ACC112 (cell line): ENCODE measurements around the gene PLEKHA7.

Experiments used
- H2AFZ ChIP-seq: fragments of 200-600 bp; sonication (generic); one replicate; pipeline ENCODE4 v1.6.0; 2017; ENCODE audit warnings: antibody characterized with exemption, low read length; ENCODE audit not compliant: unreplicated experiment
- H3K27ac ChIP-seq: fragments of 200-600 bp; sonication (generic); 2 replicates; pipeline ENCODE4 v1.5.1; 2014; ENCODE audit warnings: low read depth, mild to moderate bottlenecking, antibody characterized with exemption, low read length, moderate library complexity
- H3K27me3 ChIP-seq: fragments of 200-600 bp; sonication (generic); 2 replicates; pipeline ENCODE4 v1.6.1; 2014; ENCODE audit warnings: mild to moderate bottlenecking, antibody characterized with exemption, low read length, moderate library complexity, mixed read lengths; ENCODE audit not compliant: insufficient read depth
- H3K36me3 ChIP-seq: fragments of 200-600 bp; sonication (generic); 2 replicates; pipeline ENCODE4 v1.6.1; 2016; ENCODE audit warnings: mild to moderate bottlenecking, antibody characterized with exemption, low read length, moderate library complexity, mixed read lengths; ENCODE audit not compliant: insufficient read depth
- H3K4me1 ChIP-seq: fragments of 200-600 bp; sonication (generic); one replicate; pipeline ENCODE4 v1.6.1; 2016; ENCODE audit warnings: low read length, mixed read lengths; ENCODE audit not compliant: insufficient read depth, unreplicated experiment, control insufficient read depth
- H3K4me3 ChIP-seq: fragments of 200-600 bp; sonication (generic); 2 replicates; pipeline ENCODE4 v1.5.1; 2014; ENCODE audit warnings: mild to moderate bottlenecking, low read depth, low read length
- H3K79me2 ChIP-seq: fragments of 200-600 bp; sonication (generic); one replicate; pipeline ENCODE4 v1.6.0; 2016; ENCODE audit warnings: low read length; ENCODE audit not compliant: control insufficient read depth, unreplicated experiment, insufficient read depth

The PLEKHA7 gene

GRCh38 chr11:16796311-16796710 lies 217.9 kb downstream of the PLEKHA7 start:
- H3K27ac ChIP-seq = no peak overlapping the region
- H2AFZ ChIP-seq = no peak overlapping the region
- H3K4me1 ChIP-seq = peaks cover 21% of the 10 kb centered on the region
- H3K79me2 ChIP-seq = no peaks in the 10 kb centered on the region
- no peaks in the 10 kb centered on the region for H3K27me3 ChIP-seq
- no peaks in the 10 kb centered on the region for H3K36me3 ChIP-seq
- H3K4me3 ChIP-seq = no peak overlapping the region

- Histone ChIP-seq H2AFZ (no peak overlapping the region), H3K36me3 (no peaks in the 10 kb centered on the region), H3K27ac (no peak overlapping the region), H3K4me3 (no peak overlapping the region), H3K27me3 (no peaks in the 10 kb centered on the region), H3K79me2 (no peaks in the 10 kb centered on the region), H3K4me1 (peaks cover 27% of the 10 kb centered on the region)
These were observed 219.1 kb downstream of the PLEKHA7 start for GRCh38 chr11:16795146-16795545.

GRCh38 chr11:16794047-16794818 lies 220.0 kb downstream of the PLEKHA7 start:
- Histone ChIP-seq H3K27me3 (no peaks in the 10 kb centered on the region), H3K4me3 (no peak overlapping the region), H3K27ac (no peak overlapping the region), H3K36me3 (no peaks in the 10 kb centered on the region), H3K4me1 (peaks cover 30% of the 10 kb centered on the region), H2AFZ (no peak overlapping the region), H3K79me2 (no peaks in the 10 kb centered on the region)

- Histone ChIP-seq H3K4me1 (peaks cover 37% of the 10 kb centered on the region), H2AFZ (no peak overlapping the region), H3K36me3 (no peaks in the 10 kb centered on the region), H3K27me3 (no peaks in the 10 kb centered on the region), H3K4me3 (no peak overlapping the region), H3K79me2 (no peaks in the 10 kb centered on the region), H3K27ac (no peak overlapping the region)
These were observed 220.7 kb downstream of the PLEKHA7 start for GRCh38 chr11:16793511-16793910.

GRCh38 chr11:16793009-16793408 lies 221.2 kb downstream of the PLEKHA7 start:
- no peak overlapping the region for H2AFZ ChIP-seq
- no peaks in the 10 kb centered on the region for H3K27me3 ChIP-seq
- H3K4me1 ChIP-seq = peaks cover 40% of the 10 kb centered on the region
- H3K79me2 ChIP-seq = no peaks in the 10 kb centered on the region
- H3K4me3 ChIP-seq = no peak overlapping the region
- no peaks in the 10 kb centered on the region for H3K36me3 ChIP-seq
- H3K27ac ChIP-seq = peak overlapping the region; percentile 91

- Histone ChIP-seq H3K27me3 (no peaks in the 10 kb centered on the region), H3K4me1 (peaks cover 46% of the 10 kb centered on the region), H3K36me3 (no peaks in the 10 kb centered on the region), H3K79me2 (no peaks in the 10 kb centered on the region), H3K27ac (peak overlapping the region; percentile 91), H2AFZ (no peak overlapping the region), H3K4me3 (no peak overlapping the region)
These were observed 221.8 kb downstream of the PLEKHA7 start for GRCh38 chr11:16792426-16792825.

GRCh38 chr11:16791191-16791961 lies 222.8 kb downstream of the PLEKHA7 start:
- Histone ChIP-seq H3K27ac (peak overlapping the region; percentile 91), H3K4me1 (peaks cover 56% of the 10 kb centered on the region), H3K27me3 (no peaks in the 10 kb centered on the region), H3K36me3 (no peaks in the 10 kb centered on the region), H3K79me2 (no peaks in the 10 kb centered on the region), H2AFZ (no peak overlapping the region), H3K4me3 (peak overlapping the region; percentile 33)

GRCh38 chr11:16790486-16791190 lies 223.6 kb downstream of the PLEKHA7 start:
- peak overlapping the region; percentile 91 for H3K27ac ChIP-seq
- no peaks in the 10 kb centered on the region for H3K27me3 ChIP-seq
- H3K4me1 ChIP-seq = peaks cover 64% of the 10 kb centered on the region
- no peaks in the 10 kb centered on the region for H3K79me2 ChIP-seq
- H3K4me3 ChIP-seq = no peak overlapping the region
- no peak overlapping the region for H2AFZ ChIP-seq
- H3K36me3 ChIP-seq = no peaks in the 10 kb centered on the region

- peaks cover 65% of the 10 kb centered on the region for H3K4me1 ChIP-seq
- no peak overlapping the region for H3K4me3 ChIP-seq
- no peak overlapping the region for H2AFZ ChIP-seq
- no peaks in the 10 kb centered on the region for H3K36me3 ChIP-seq
- no peaks in the 10 kb centered on the region for H3K79me2 ChIP-seq
- H3K27me3 ChIP-seq = no peaks in the 10 kb centered on the region
- H3K27ac ChIP-seq = no peak overlapping the region
These were observed 224.4 kb downstream of the PLEKHA7 start for GRCh38 chr11:16789560-16790485.

GRCh38 chr11:16789063-16789420 lies 225.2 kb downstream of the PLEKHA7 start:
- H3K27ac ChIP-seq = peak overlapping the region; percentile 81
- peaks cover 65% of the 10 kb centered on the region for H3K4me1 ChIP-seq
- no peaks in the 10 kb centered on the region for H3K79me2 ChIP-seq
- H3K36me3 ChIP-seq = no peaks in the 10 kb centered on the region
- no peak overlapping the region for H3K4me3 ChIP-seq
- no peak overlapping the region for H2AFZ ChIP-seq
- no peaks in the 10 kb centered on the region for H3K27me3 ChIP-seq
